H1 (cell line): ENCODE data around the gene LINGO4. TPM values are rescaled to one million over a fixed set of nuclear protein-coding genes. Genes with fewer than 3 reads are reported as not detected.

Source experiments
- CTCF ChIA-PET: fragments of 300-600 bp; sonication (Branson Sonifier 250); formaldehyde crosslinking; loops from one replicate; lab custom pipeline; 2021; ENCODE audit not compliant: partially characterized antibody; lab: Charles Lee
- POLR2A ChIA-PET: fragments of 300-600 bp; sonication (Branson Sonifier 250); formaldehyde crosslinking; loops from one replicate; lab custom pipeline; 2021; ENCODE audit warnings: inconsistent platforms; ENCODE audit not compliant: partially characterized antibody; lab: Charles Lee
- DNase-seq, 2 experiments: peaks; one replicate each; pipeline versions ENCODE4 v3.0.0 to v3.0.0-alpha.2; 2010 to 2022; ENCODE audit warnings: low spot score in 2 of 2, low read depth in 1 of 2, mixed read lengths in 1 of 2
- FAIRE-seq: peaks from 2 replicates; lab custom pipeline; 2011; peaks lifted over from hg19 to GRCh38; lab: Jason Lieb, UNC
- H2AFZ ChIP-seq: 2 replicates; pipeline ENCODE4 v1.8.1; 2012; ENCODE audit warnings: low read length, inconsistent platforms
- H2AK5ac ChIP-seq: 2 replicates; pipeline ENCODE4 v1.6.1; 2013; ENCODE audit warnings: low read depth, low read length
- H2BK120ac ChIP-seq: replicated peaks from 2 replicates; pipeline ENCODE3; 2013; ENCODE audit warnings: low read depth, low read length, inconsistent platforms
- H2BK12ac ChIP-seq: 2 replicates; pipeline ENCODE4 v1.6.1; 2013; ENCODE audit warnings: low read depth, low read length
- H2BK15ac ChIP-seq: 2 replicates; pipeline ENCODE4 v1.6.1; 2013; ENCODE audit warnings: low read length
- H2BK20ac ChIP-seq: 2 replicates; pipeline ENCODE4 v1.6.1; 2013; ENCODE audit warnings: low read length
- H2BK5ac ChIP-seq: 2 replicates; pipeline ENCODE4 v1.6.1; 2013; ENCODE audit warnings: low read depth, low read length
- H3K14ac ChIP-seq: 2 replicates; pipeline ENCODE4 v1.6.1; 2013; ENCODE audit warnings: inconsistent platforms; ENCODE audit not compliant: insufficient read length
- H3K18ac ChIP-seq: 2 replicates; pipeline ENCODE4 v1.6.1; 2013; ENCODE audit warnings: low read length; ENCODE audit errors: extremely low read depth
- H3K23ac ChIP-seq: 2 replicates; pipeline ENCODE4 v1.6.1; 2013; ENCODE audit warnings: inconsistent platforms; ENCODE audit not compliant: insufficient read length
- H3K23me2 ChIP-seq: 2 replicates; pipeline ENCODE4 v1.6.1; 2013; ENCODE audit warnings: low read depth, low read length
- H3K27ac ChIP-seq: 2 replicates; pipeline ENCODE4 v1.6.1; 2011; ENCODE audit warnings: low read depth, low read length, inconsistent platforms
- H3K27me3 ChIP-seq, 4 experiments: replicated peaks in 1 of 4; 1 replicate in 1 of 4; 2 replicates in 3 of 4; pipeline versions ENCODE4 v1.6.1 to v1.8.1; 2011 to 2013; ENCODE audit warnings: low read length in 3 of 4, mild to moderate bottlenecking in 3 of 4, inconsistent platforms in 2 of 4, mixed read lengths in 2 of 4, moderate library complexity in 1 of 4; ENCODE audit not compliant: control insufficient read depth in 3 of 4, insufficient read depth in 3 of 4; ENCODE audit errors: extremely low read depth in 1 of 4
- H3K36me3 ChIP-seq, 4 experiments: 2 replicates each; pipeline versions ENCODE4 v1.6.1 to v1.8.1; 2011 to 2013; ENCODE audit warnings: mild to moderate bottlenecking in 4 of 4, low read length in 3 of 4, moderate library complexity in 2 of 4, control low read depth in 1 of 4, inconsistent platforms in 1 of 4; ENCODE audit not compliant: insufficient read depth in 4 of 4, control insufficient read depth in 2 of 4
- H3K4ac ChIP-seq: replicated peaks from 2 replicates; pipeline ENCODE3; 2013; ENCODE audit warnings: low read length, low read depth, mixed read lengths, inconsistent platforms; ENCODE audit not compliant: insufficient read length
- H3K4me1 ChIP-seq, 4 experiments: replicated peaks in 1 of 4; 1 replicate in 1 of 4; 2 replicates in 3 of 4; pipeline versions ENCODE4 v1.6.1 to v1.8.1; 2011 to 2013; ENCODE audit warnings: low read length in 3 of 4, inconsistent platforms in 2 of 4, mixed read lengths in 1 of 4; ENCODE audit not compliant: insufficient read depth in 4 of 4, control insufficient read depth in 3 of 4
- H3K4me2 ChIP-seq, 2 experiments: 2 replicates each; pipeline versions ENCODE4 v1.6.1 to v1.8.1; 2011 to 2013; ENCODE audit warnings: low read depth in 2 of 2, low read length in 2 of 2, control low read depth in 1 of 2, inconsistent platforms in 1 of 2, mild to moderate bottlenecking in 1 of 2; ENCODE audit not compliant: insufficient read depth in 1 of 2
- H3K4me3 ChIP-seq, 4 experiments: fragments of 200-600, 300-600 bp in 1 of 4; sonication (generic), shearing (Covaris generic), sonication (Bioruptor Twin) in 1 of 4; 2 replicates each; pipeline versions ENCODE4 v1.5.1 to v1.8.1; 2011 to 2016; ENCODE audit warnings: low read length in 4 of 4, low read depth in 3 of 4, control low read depth in 2 of 4, inconsistent platforms in 2 of 4, mild to moderate bottlenecking in 2 of 4, mixed read lengths in 1 of 4, moderate library complexity in 1 of 4; ENCODE audit not compliant: insufficient read depth in 2 of 4; ENCODE audit errors: extremely low read depth in 1 of 4
- H3K56ac ChIP-seq: replicated peaks from 2 replicates; pipeline ENCODE3; 2013; ENCODE audit warnings: low read depth, mild to moderate bottlenecking, mixed read lengths, low read length, inconsistent platforms; ENCODE audit not compliant: insufficient read length
- H3K79me1 ChIP-seq: 2 replicates; pipeline ENCODE4 v1.6.1; 2013; ENCODE audit warnings: low read depth, low read length, control low read depth
- H3K79me2 ChIP-seq, 2 experiments: 2 replicates each; pipeline versions ENCODE4 v1.6.1 to v1.8.1; 2012 to 2013; ENCODE audit warnings: low read length in 2 of 2, mild to moderate bottlenecking in 2 of 2, inconsistent platforms in 1 of 2; ENCODE audit not compliant: insufficient read depth in 2 of 2, control insufficient read depth in 1 of 2
- H3K9ac ChIP-seq, 4 experiments: replicated peaks in 1 of 4; 1 replicate in 1 of 4; 2 replicates in 3 of 4; pipeline versions ENCODE4 v1.6.1 to v1.8.1; 2011 to 2013; ENCODE audit warnings: low read depth in 3 of 4, low read length in 3 of 4, control low read depth in 2 of 4, mild to moderate bottlenecking in 2 of 4, moderate library complexity in 2 of 4, inconsistent platforms in 1 of 4; ENCODE audit errors: extremely low read depth in 1 of 4
- H3K9me3 ChIP-seq, 2 experiments: 2 replicates each; pipeline versions ENCODE4 v1.6.1 to v1.8.1; 2012 to 2013; ENCODE audit warnings: mild to moderate bottlenecking in 2 of 2, moderate library complexity in 2 of 2, control low read depth in 1 of 2, inconsistent platforms in 1 of 2, low read depth in 1 of 2, low read length in 1 of 2, mixed read lengths in 1 of 2; ENCODE audit not compliant: insufficient read depth in 2 of 2
- H4K20me1 ChIP-seq, 2 experiments: replicated peaks in 1 of 2; 2 replicates each; pipeline versions ENCODE3 to v1.8.1; 2011 to 2013; ENCODE audit warnings: inconsistent platforms in 2 of 2, low read length in 2 of 2, mild to moderate bottlenecking in 1 of 2; ENCODE audit not compliant: insufficient read depth in 2 of 2, control insufficient read depth in 1 of 2
- H4K5ac ChIP-seq: 2 replicates; pipeline ENCODE4 v1.6.1; 2013; ENCODE audit warnings: low read length, low read depth, mixed read lengths, inconsistent platforms; ENCODE audit not compliant: insufficient read length
- H4K8ac ChIP-seq: 2 replicates; pipeline ENCODE4 v1.8.0; 2013; ENCODE audit warnings: mild to moderate bottlenecking, moderate library complexity, low read length, inconsistent platforms; ENCODE audit not compliant: insufficient read depth; ENCODE audit errors: extremely low read depth
- H4K91ac ChIP-seq: replicated peaks from 2 replicates; pipeline ENCODE3; 2013; ENCODE audit warnings: low read length, mixed read lengths, inconsistent platforms; ENCODE audit not compliant: insufficient read length
- ASH2L ChIP-seq: fragments of 200-600, 300-600 bp; sonication (generic); IDR thresholded peaks from one replicate; pipeline ENCODE4 v1.7.1; 2017; ENCODE audit warnings: low read length
- CBX5 ChIP-seq: fragments of 300-800, 300-1000 bp; sonication (generic); IDR thresholded peaks from 2 replicates; pipeline ENCODE4 v1.7.1; 2016; ENCODE audit warnings: antibody characterized with exemption, low read length, low read depth
- CEBPB ChIP-seq: IDR thresholded peaks from 2 replicates; pipeline ENCODE4 v1.6.1; 2012; ENCODE audit warnings: low read depth, low read length
- CHD2 ChIP-seq: IDR thresholded peaks from 2 replicates; pipeline ENCODE4 v1.6.1; 2012; ENCODE audit warnings: low read length, improper control_type of control experiment
- CTBP2 ChIP-seq: IDR thresholded peaks from 2 replicates; pipeline ENCODE4 v1.7.0; 2011; ENCODE audit warnings: borderline replicate concordance, mild to moderate bottlenecking, moderate library complexity, mixed read lengths, low read length; ENCODE audit not compliant: insufficient read depth, insufficient read length
- HDAC6 ChIP-seq: IDR thresholded peaks from one replicate; pipeline ENCODE4 v1.7.1; 2012; ENCODE audit warnings: low read depth, mild to moderate bottlenecking, inconsistent platforms, low read length, moderate library complexity
- JUND ChIP-seq: IDR thresholded peaks from 2 replicates; pipeline ENCODE4 v1.6.1; 2011; ENCODE audit warnings: mild to moderate bottlenecking, improper control_type of control experiment, low read length
- NANOG ChIP-seq: IDR thresholded peaks from 2 replicates; pipeline ENCODE4 v1.6.1; 2011; ENCODE audit warnings: low read length, low read depth, mild to moderate bottlenecking, inconsistent platforms; ENCODE audit not compliant: insufficient read depth, poor library complexity, severe bottlenecking
- PHF8 ChIP-seq: fragments of 200-600 bp; sonication (generic); conservative IDR thresholded peaks from 2 replicates; pipeline ENCODE4 v1.7.1; 2012; ENCODE audit warnings: low read depth, mild to moderate bottlenecking, inconsistent platforms, low read length, moderate library complexity
- RBBP5 ChIP-seq: IDR thresholded peaks from 2 replicates; pipeline ENCODE4 v1.7.1; 2012; ENCODE audit warnings: low read depth, mild to moderate bottlenecking, inconsistent platforms, low read length, moderate library complexity, borderline replicate concordance
- RNF2 ChIP-seq: fragments of 200-900, 300-1000 bp; sonication (generic); IDR thresholded peaks from 2 replicates; pipeline ENCODE4 v1.7.1; 2016; ENCODE audit warnings: borderline replicate concordance, low read depth, mild to moderate bottlenecking, antibody characterized with exemption, low read length; ENCODE audit not compliant: poor library complexity, severe bottlenecking; ENCODE audit errors: missing control alignments
- SIRT6 ChIP-seq: IDR thresholded peaks from one replicate; pipeline ENCODE4 v1.7.1; 2012; ENCODE audit warnings: low read length, inconsistent platforms
- WGBS, 2 experiments: shearing (Covaris generic) in 1 of 2; methylation state at CpG; one replicate each; pipeline versions ENCODE4 v1.1.6 to v1.1.7; 2013 to 2015; ENCODE audit warnings: low lambda C conversion rate in 2 of 2, mixed read lengths in 2 of 2, inconsistent platforms in 1 of 2, low coverage in 1 of 2, missing lambda C conversion rate in 1 of 2; ENCODE audit not compliant: insufficient replicate concordance in 2 of 2, insufficient coverage in 1 of 2, insufficient read length in 1 of 2; ENCODE audit errors: extremely low coverage in 1 of 2, missing lambda C conversion rate in 1 of 2; 5-methylcytosine and 5-hydroxymethylcytosine counted together
- polyA plus RNA-seq, 7 experiments: library from polyadenylated mRNA; depleted of rRNA in 3 of 7; stranded (reverse) in 5 of 7; unstranded in 2 of 7; fragments of >200 nt in 5 of 7; fragments of 200-250 nt in 2 of 7; gene quantifications; 1 replicate in 5 of 7; 2 replicates in 1 of 7; 4 replicates in 1 of 7; pipeline versions ENCODE4 v1.2.1 to v1.2.3, GENCODE V29; 2011 to 2013; ENCODE audit warnings: missing spikeins in 2 of 7, mixed read lengths in 2 of 7
- total RNA-seq: library from RNA; stranded (reverse); fragmentation: NEBNext Ultra II Directional; extraction: Animal tissue kit (Norgen Biotek cat#: 25700); gene quantifications from 2 replicates; pipeline ENCODE4 v1.2.1, GENCODE V29; 2021

LINGO4 gene
- total and polyA plus RNA-seq, 2 of the 8 experiments (the other 6 are each of a cell fraction or from before 2014, with no cell fraction given), result 0.03 TPM; not detected in 1

GRCh38 chr1:151775894-151776664, 29.1 kb downstream of the LINGO4 start:
- H2BK120ac ChIP-seq, result no peak overlapping the region
- H4K91ac ChIP-seq, result no peak overlapping the region
- no peak overlapping the region for H3K4ac ChIP-seq
- 88% methylated on average over 7 of the region's 7 CpGs; no CpG with 5 or more reads in 1 of the 2 experiments for WGBS, 2 experiments
- H3K4me1 ChIP-seq, result no peaks in the 10 kb centered on the region
- no peak overlapping the region for H2BK12ac ChIP-seq
- no peak overlapping the region for H2AK5ac ChIP-seq
- no peak overlapping the region for H4K8ac ChIP-seq
- FAIRE-seq, result no peak
- no peaks in the 10 kb centered on the region for H4K20me1 ChIP-seq
- H3K9me3 ChIP-seq, result no peaks in the 10 kb centered on the region
- H2BK20ac ChIP-seq, result no peak overlapping the region
- H2BK15ac ChIP-seq, result no peak overlapping the region
- H3K36me3 ChIP-seq, result peaks cover 0 to 41% (median 13%) of the 10 kb centered on the region in 4 experiments; a peak in 6 of 8 replicates
- no peak overlapping the region for H3K4me2 ChIP-seq
- H4K5ac ChIP-seq, result no peak overlapping the region
- H2AFZ ChIP-seq, result no peak overlapping the region
- ChIA-PET POLR2A (no interaction called here), CTCF (interaction anchor here (0.5 to 1.2 kb wide), 4 partner anchors 17 to 61 kb away, joined by 3 to 4 read pairs (median 3); no protein-coding TSS in a partner anchor)
- no peak overlapping the region for H3K14ac ChIP-seq
- H3K18ac ChIP-seq, result no peak overlapping the region
- H3K79me2 ChIP-seq, result no peaks in the 10 kb centered on the region
- no peak overlapping the region for H3K9ac ChIP-seq
- H3K27me3 ChIP-seq, result peaks cover 0 to 1% (median 0%) of the 10 kb centered on the region in 4 experiments; a peak in 1 of 7 replicates
- H3K4me3 ChIP-seq, result no peak overlapping the region
- no peaks in the 10 kb centered on the region for H3K23me2 ChIP-seq
- no peak overlapping the region for H3K23ac ChIP-seq
- no peak overlapping the region for H3K56ac ChIP-seq
- DNase-seq, result no peak
- H2BK5ac ChIP-seq, result no peak overlapping the region
- no peaks in the 10 kb centered on the region for H3K79me1 ChIP-seq
- no peak overlapping the region for H3K27ac ChIP-seq
- TF ChIP-seq CBX5 (no peak), HDAC6 (no peak), SIRT6 (no peak), ASH2L (no peak), RNF2 (no peak), CEBPB (no peak), NANOG (no peak), CTBP2 (no peak), RBBP5 (no peak), PHF8 (no peak), JUND (no peak), CHD2 (no peak)
